K562 (cell line): Measurements from ENCODE around the gene SLC22A23. TPM values are rescaled to one million over a fixed set of nuclear protein-coding genes. Genes with fewer than 3 reads are reported as not detected.
A peak's percentile ranks its signal among the peaks of the same experiment; 100 is the strongest.

ENCODE experiments used
- CHD4 ChIP-seq: fragments of 200-600 bp; sonication (generic); IDR thresholded peaks from 3 replicates; pipeline ENCODE4 v1.6.1; 2012; ENCODE audit warnings: low read depth, mild to moderate bottlenecking, mixed read lengths, low read length, inconsistent platforms; ENCODE audit not compliant: insufficient read depth, insufficient replicate concordance, poor library complexity, severe bottlenecking
- EWSR1 ChIP-seq: fragments of 450-650 bp; IDR thresholded peaks from 2 replicates; pipeline ENCODE4 v1.6.1; 2018; ENCODE audit warnings: borderline replicate concordance, mild to moderate bottlenecking, low read depth, moderate library complexity; ENCODE audit not compliant: partially characterized antibody
- EZH2 ChIP-seq: IDR thresholded peaks from 2 replicates; pipeline ENCODE4 v1.6.1; 2012; ENCODE audit warnings: low read depth, mild to moderate bottlenecking, inconsistent platforms, low read length, borderline replicate concordance
- NCOA1 ChIP-seq: fragments of 450-650 bp; IDR thresholded peaks from 2 replicates; pipeline ENCODE4 v1.6.1; 2016; ENCODE audit warnings: low read depth
- NFRKB ChIP-seq: fragments of 450-650 bp; IDR thresholded peaks from 2 replicates; pipeline ENCODE4 v1.6.1; 2016; ENCODE audit warnings: low read depth
- NR2F6 ChIP-seq: fragments of 450-650 bp; formaldehyde crosslinking; IDR thresholded peaks from 2 replicates; pipeline ENCODE4 v1.4.0; 2020; ENCODE audit warnings: mild to moderate bottlenecking
- NRF1 ChIP-seq, 2 experiments: fragments of 450-650 bp; IDR thresholded peaks in 1 of 2; conservative IDR thresholded peaks in 1 of 2; 2 replicates each; pipeline ENCODE4 v1.6.1; 2014; ENCODE audit warnings: mild to moderate bottlenecking in 2 of 2
- SNIP1 ChIP-seq: fragments of 450-650 bp; IDR thresholded peaks from 2 replicates; pipeline ENCODE4 v1.7.1; 2017; ENCODE audit warnings: low read depth, mild to moderate bottlenecking
- SNRNP70 ChIP-seq: fragments of 200-400 bp; formaldehyde crosslinking; optimal IDR thresholded peaks from 2 replicates; pipeline ENCODE3; 2017; ENCODE audit warnings: low read depth, low read length
- SP1 ChIP-seq: sonication (generic); formaldehyde crosslinking; IDR thresholded peaks from 2 replicates; pipeline ENCODE4 v1.8.1; 2022; ENCODE audit warnings: mild to moderate bottlenecking, missing genetic modification reagents
- ZSCAN32 ChIP-seq: fragments of 450-650 bp; formaldehyde crosslinking; IDR thresholded peaks from 2 replicates; pipeline ENCODE4 v1.4.0; 2020; ENCODE audit warnings: mild to moderate bottlenecking, moderate library complexity
- polyA plus RNA-seq, 8 experiments: library from polyadenylated mRNA; depleted of rRNA in 4 of 8; stranded (reverse) in 5 of 8; unstranded in 3 of 8; fragments of >200 nt; fragmentation: Nextera tagmentation in 2 of 8; fragmentation: Illumina TruSeq in 1 of 8; extraction: Ambion mirVana in 2 of 8; extraction: Trizol in 1 of 8; gene quantifications; 2 replicates each; pipeline versions ENCODE4 v1.2.1 to v1.2.3, GENCODE V29; 2011 to 2014; ENCODE audit warnings: inconsistent platforms in 1 of 8, missing spikeins in 1 of 8
- total RNA-seq, 7 experiments: library from RNA; depleted of rRNA in 6 of 7; stranded (reverse); fragments of >200 nt in 6 of 7; fragmentation: Illumina TruSeq in 2 of 7; extraction: Trizol in 2 of 7; gene quantifications; 2 replicates each; pipeline versions ENCODE4 v1.2.1 to v1.2.3, GENCODE V29; 2011 to 2021; ENCODE audit warnings: low replicate concordance in 1 of 7
- TF ChIP-seq, protein P1 (sequence below): fragments of 450-650 bp; IDR thresholded peaks from 2 replicates; pipeline ENCODE4 v1.6.1; 2016; ENCODE audit warnings: missing biosample characterization, missing genetic modification characterization
- TF ChIP-seq, protein P2 (sequence below): sonication (generic); formaldehyde crosslinking; IDR thresholded peaks from 2 replicates; pipeline ENCODE4 v1.8.0; 2022; ENCODE audit warnings: missing genetic modification reagents, mild to moderate bottlenecking, moderate library complexity, borderline replicate concordance
- TF ChIP-seq, protein P3 (sequence below): sonication (generic); formaldehyde crosslinking; IDR thresholded peaks from 2 replicates; pipeline ENCODE4 v1.8.0; 2023; ENCODE audit warnings: missing genetic modification reagents, mild to moderate bottlenecking, borderline replicate concordance
- TF ChIP-seq, protein P4 (sequence below): fragments of 250-450 bp; sonication (Bioruptor Pico); IDR thresholded peaks from 2 replicates; pipeline ENCODE4 v1.4.0; 2020
- TF ChIP-seq, protein P5 (sequence below): IDR thresholded peaks from 3 replicates; pipeline ENCODE4 v1.6.1; 2011; ENCODE audit warnings: borderline replicate concordance, mild to moderate bottlenecking; ENCODE audit not compliant: insufficient read length, insufficient read depth

SLC22A23 gene
- total and polyA plus RNA-seq, 9 of the 15 experiments (the other 6 are each of a cell fraction or from before 2014, with no cell fraction given): 0.30 to 8.7 (median 2.5) TPM

DNA sequence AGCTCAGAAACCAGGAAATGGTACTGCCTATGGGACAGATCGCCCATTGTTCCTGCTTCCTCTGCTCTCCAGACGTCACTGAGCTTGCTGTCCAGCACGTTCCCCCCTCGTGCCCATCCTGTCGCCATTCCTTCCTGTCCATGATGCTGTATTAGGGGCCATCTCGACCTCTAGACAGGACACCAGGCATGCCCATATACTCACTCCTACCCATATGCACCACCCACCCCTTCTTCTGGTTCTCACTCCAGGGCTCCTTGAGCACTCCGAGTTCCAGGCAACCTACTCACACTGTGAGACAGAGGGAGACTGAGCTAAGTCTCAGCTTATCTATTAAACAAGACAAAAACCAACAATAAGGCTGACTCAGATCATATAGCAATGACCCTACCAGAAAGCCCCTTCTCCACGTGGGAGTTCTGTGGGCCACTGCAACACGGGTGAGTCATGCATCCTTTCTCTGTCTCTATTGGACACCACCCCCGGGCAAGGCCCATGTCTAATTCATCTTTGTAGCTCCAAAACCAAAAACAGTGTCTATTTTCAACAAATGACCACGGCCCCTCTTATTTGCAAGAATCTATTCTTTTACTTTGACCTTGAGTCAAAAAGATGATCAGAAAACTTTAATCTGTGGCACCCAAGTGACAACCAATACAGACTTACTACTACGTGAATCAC, 132.4 kb downstream of the SLC22A23 start (continued):
- TF ChIP-seq NCOA1: peak; percentile 17; the same call in 1 of the 2 replicates
- TF ChIP-seq SNIP1: no peak
- TF ChIP-seq CHD4: no peak
- TF ChIP-seq, protein P1, sequence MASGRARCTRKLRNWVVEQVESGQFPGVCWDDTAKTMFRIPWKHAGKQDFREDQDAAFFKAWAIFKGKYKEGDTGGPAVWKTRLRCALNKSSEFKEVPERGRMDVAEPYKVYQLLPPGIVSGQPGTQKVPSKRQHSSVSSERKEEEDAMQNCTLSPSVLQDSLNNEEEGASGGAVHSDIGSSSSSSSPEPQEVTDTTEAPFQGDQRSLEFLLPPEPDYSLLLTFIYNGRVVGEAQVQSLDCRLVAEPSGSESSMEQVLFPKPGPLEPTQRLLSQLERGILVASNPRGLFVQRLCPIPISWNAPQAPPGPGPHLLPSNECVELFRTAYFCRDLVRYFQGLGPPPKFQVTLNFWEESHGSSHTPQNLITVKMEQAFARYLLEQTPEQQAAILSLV (tag): no peak
- TF ChIP-seq, protein P2, sequence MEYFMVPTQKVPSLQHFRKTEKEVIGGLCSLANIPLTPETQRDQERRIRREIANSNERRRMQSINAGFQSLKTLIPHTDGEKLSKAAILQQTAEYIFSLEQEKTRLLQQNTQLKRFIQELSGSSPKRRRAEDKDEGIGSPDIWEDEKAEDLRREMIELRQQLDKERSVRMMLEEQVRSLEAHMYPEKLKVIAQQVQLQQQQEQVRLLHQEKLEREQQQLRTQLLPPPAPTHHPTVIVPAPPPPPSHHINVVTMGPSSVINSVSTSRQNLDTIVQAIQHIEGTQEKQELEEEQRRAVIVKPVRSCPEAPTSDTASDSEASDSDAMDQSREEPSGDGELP (CRISPR knock-in tag): peak; percentile 40; the same call in 1 of the 2 replicates
- TF ChIP-seq, protein P3, sequence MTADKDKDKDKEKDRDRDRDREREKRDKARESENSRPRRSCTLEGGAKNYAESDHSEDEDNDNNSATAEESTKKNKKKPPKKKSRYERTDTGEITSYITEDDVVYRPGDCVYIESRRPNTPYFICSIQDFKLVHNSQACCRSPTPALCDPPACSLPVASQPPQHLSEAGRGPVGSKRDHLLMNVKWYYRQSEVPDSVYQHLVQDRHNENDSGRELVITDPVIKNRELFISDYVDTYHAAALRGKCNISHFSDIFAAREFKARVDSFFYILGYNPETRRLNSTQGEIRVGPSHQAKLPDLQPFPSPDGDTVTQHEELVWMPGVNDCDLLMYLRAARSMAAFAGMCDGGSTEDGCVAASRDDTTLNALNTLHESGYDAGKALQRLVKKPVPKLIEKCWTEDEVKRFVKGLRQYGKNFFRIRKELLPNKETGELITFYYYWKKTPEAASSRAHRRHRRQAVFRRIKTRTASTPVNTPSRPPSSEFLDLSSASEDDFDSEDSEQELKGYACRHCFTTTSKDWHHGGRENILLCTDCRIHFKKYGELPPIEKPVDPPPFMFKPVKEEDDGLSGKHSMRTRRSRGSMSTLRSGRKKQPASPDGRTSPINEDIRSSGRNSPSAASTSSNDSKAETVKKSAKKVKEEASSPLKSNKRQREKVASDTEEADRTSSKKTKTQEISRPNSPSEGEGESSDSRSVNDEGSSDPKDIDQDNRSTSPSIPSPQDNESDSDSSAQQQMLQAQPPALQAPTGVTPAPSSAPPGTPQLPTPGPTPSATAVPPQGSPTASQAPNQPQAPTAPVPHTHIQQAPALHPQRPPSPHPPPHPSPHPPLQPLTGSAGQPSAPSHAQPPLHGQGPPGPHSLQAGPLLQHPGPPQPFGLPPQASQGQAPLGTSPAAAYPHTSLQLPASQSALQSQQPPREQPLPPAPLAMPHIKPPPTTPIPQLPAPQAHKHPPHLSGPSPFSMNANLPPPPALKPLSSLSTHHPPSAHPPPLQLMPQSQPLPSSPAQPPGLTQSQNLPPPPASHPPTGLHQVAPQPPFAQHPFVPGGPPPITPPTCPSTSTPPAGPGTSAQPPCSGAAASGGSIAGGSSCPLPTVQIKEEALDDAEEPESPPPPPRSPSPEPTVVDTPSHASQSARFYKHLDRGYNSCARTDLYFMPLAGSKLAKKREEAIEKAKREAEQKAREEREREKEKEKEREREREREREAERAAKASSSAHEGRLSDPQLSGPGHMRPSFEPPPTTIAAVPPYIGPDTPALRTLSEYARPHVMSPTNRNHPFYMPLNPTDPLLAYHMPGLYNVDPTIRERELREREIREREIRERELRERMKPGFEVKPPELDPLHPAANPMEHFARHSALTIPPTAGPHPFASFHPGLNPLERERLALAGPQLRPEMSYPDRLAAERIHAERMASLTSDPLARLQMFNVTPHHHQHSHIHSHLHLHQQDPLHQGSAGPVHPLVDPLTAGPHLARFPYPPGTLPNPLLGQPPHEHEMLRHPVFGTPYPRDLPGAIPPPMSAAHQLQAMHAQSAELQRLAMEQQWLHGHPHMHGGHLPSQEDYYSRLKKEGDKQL: no peak
- TF ChIP-seq, protein P4, sequence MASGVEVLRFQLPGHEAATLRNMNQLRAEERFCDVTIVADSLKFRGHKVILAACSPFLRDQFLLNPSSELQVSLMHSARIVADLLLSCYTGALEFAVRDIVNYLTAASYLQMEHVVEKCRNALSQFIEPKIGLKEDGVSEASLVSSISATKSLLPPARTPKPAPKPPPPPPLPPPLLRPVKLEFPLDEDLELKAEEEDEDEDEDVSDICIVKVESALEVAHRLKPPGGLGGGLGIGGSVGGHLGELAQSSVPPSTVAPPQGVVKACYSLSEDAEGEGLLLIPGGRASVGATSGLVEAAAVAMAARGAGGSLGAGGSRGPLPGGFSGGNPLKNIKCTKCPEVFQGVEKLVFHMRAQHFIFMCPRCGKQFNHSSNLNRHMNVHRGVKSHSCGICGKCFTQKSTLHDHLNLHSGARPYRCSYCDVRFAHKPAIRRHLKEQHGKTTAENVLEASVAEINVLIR (CRISPR knock-in tag): no peak
- TF ChIP-seq NRF1 (conservative IDR thresholded peaks at IDR 0.05 in 1 of 2, IDR thresholded peaks at IDR 0.05 in 1 of 2): 0 out of 4 replicates have a peak, but pooled peaks of 1 of the 2 experiments have one; percentile 17
- TF ChIP-seq EZH2: no peak
- TF ChIP-seq NR2F6: no peak
- TF ChIP-seq SNRNP70: no peak
- no peak for TF ChIP-seq SP1 (CRISPR knock-in tag)
- no peak for TF ChIP-seq NFRKB
- TF ChIP-seq, protein P5, sequence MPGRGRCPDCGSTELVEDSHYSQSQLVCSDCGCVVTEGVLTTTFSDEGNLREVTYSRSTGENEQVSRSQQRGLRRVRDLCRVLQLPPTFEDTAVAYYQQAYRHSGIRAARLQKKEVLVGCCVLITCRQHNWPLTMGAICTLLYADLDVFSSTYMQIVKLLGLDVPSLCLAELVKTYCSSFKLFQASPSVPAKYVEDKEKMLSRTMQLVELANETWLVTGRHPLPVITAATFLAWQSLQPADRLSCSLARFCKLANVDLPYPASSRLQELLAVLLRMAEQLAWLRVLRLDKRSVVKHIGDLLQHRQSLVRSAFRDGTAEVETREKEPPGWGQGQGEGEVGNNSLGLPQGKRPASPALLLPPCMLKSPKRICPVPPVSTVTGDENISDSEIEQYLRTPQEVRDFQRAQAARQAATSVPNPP: no peak
- no peak for TF ChIP-seq EWSR1
- no peak for TF ChIP-seq ZSCAN32 (CRISPR knock-in tag)
